Heart right ventricle (tissue), 16 donors: ENCODE data around the gene LGALS9B. TPM values are rescaled to one million over a fixed set of nuclear protein-coding genes. Genes with fewer than 3 reads are reported as not detected.
"Not testable (repeated sequence)": the region's sequence is repeated elsewhere in the genome, so short reads cannot be mapped to it uniquely, and the experiment has no call there.

Experiments used
- ATAC-seq, 8 donors: fragments of 200-7000 bp; cut with Tn5 transposase; one replicate each; pipeline ENCODE4 v1.9.1; 2020; ENCODE audit warnings: mild to moderate bottlenecking in 8 of 8, moderate library complexity in 8 of 8, moderate number of reproducible peaks in 1 of 8
- DNase-seq, 2 donors: peaks; one replicate each; pipeline ENCODE4 v3.0.0-alpha.2; 2020
- H3K27ac ChIP-seq, 10 donors: fragments of 200-600 bp; sonication (generic) in 2 of 10; one replicate each; pipeline versions ENCODE4 v1.5.0 to v1.8.0; 2020 to 2022; ENCODE audit warnings: mild to moderate bottlenecking in 3 of 10
- H3K27me3 ChIP-seq, 7 donors: fragments of 200-600 bp; one replicate each; pipeline ENCODE4 v1.8.0; 2021 to 2022; ENCODE audit warnings: mild to moderate bottlenecking in 2 of 7
- H3K36me3 ChIP-seq, 9 donors: fragments of 200-600 bp; sonication (generic) in 1 of 9; one replicate each; pipeline versions ENCODE4 v1.5.0 to v1.8.0; 2020 to 2022; ENCODE audit warnings: mild to moderate bottlenecking in 2 of 9
- H3K4me1 ChIP-seq, 9 donors: fragments of 200-600 bp; sonication (generic) in 1 of 9; one replicate each; pipeline versions ENCODE4 v1.5.0 to v1.8.0; 2020 to 2022; ENCODE audit warnings: mild to moderate bottlenecking in 4 of 9
- H3K4me3 ChIP-seq, 10 donors: fragments of 200-600 bp; sonication (generic) in 2 of 10; one replicate each; pipeline versions ENCODE4 v1.5.0 to v1.8.0; 2020 to 2022; ENCODE audit warnings: mild to moderate bottlenecking in 7 of 10, moderate library complexity in 2 of 10
- H3K9me3 ChIP-seq, 11 donors: fragments of 200-600 bp in 10 of 11; sonication (generic) in 2 of 11; one replicate each; pipeline versions ENCODE4 v1.5.0 to v1.8.0; 2013 to 2022; ENCODE audit warnings: mild to moderate bottlenecking in 2 of 11, control low read depth in 1 of 11, moderate library complexity in 1 of 11
- WGBS, 2 donors: extraction: QIAGEN DNeasy Blood & Tissue Kit; methylation state at CpG; one replicate each; pipeline ENCODE4 v1.1.7; 2013; ENCODE audit warnings: inconsistent platforms in 1 of 2; 5-methylcytosine and 5-hydroxymethylcytosine counted together
- intact Hi-C, 10 donors: fragments of 100-400 bp; cut with DNase I; formaldehyde crosslinking; loops; one replicate each; pipeline versions ENCODE4 v1.11.1 to v1.14.2; 2022
- polyA plus RNA-seq, 2 donors: library from polyadenylated mRNA; stranded (reverse); fragments of 200-250 nt; gene quantifications; one replicate each; pipeline ENCODE4 v1.2.3, GENCODE V29; 2013
- total RNA-seq, 10 donors: library from RNA; stranded (reverse); fragmentation: NEBNext Ultra II Directional in 3 of 10; extraction: Animal tissue kit (Norgen Biotek cat#: 25700) in 3 of 10; gene quantifications; one replicate each; pipeline versions ENCODE4 v1.2.1 to v1.2.4, GENCODE V29; 2021 to 2023
- donor health status: Arrhythmogenic right ventricular cardiomyopathy.
- donor health status: ischemic (EF 13 %, LVEDD 7.1; RV severe dilation, severe dysfunction).
- donor health status: healthy with polysubstance abuse.
- donor health status: DM: no; HTN: yes; CAD: no.
- donor health status: DM: no; HTN: no; CAD: no.
- donor health status: ischemic (EF 25% LVEDD 6.9; RV normal size, moderate dysfunction).
- donor health status: ischemic (EF 25% LVEDD 5.7; RV mildly dilated, moderate dysfunction).
- donor health status: healthy.
- donor health status: DM: yes; HTN: yes; CAD: no.
- donor health status: Ischemic cardiomyopathy.
- donor health status: ischemic (EF 35%, LVEDD 5.7; RV mildly dilated, moderate dysfunction).
- donor health status: nonischemic (EF 11% LVEDD 7.7; RV severe dilation, severe dysfunction).
- donor health status: DM: yes; HTN: yes; CAD: no.
- donor health status: PGD.
- donor health status: ischemic (EF 29% LVEDD 5.4; RV normal size, mild dysfunction).
- donor health status: nonischemic (EF 23%, LVEDD 6.1; RV moderate dilation, normal function).

Gene LGALS9B
- total and polyA plus RNA-seq, 12 donors: not detected

DNA sequence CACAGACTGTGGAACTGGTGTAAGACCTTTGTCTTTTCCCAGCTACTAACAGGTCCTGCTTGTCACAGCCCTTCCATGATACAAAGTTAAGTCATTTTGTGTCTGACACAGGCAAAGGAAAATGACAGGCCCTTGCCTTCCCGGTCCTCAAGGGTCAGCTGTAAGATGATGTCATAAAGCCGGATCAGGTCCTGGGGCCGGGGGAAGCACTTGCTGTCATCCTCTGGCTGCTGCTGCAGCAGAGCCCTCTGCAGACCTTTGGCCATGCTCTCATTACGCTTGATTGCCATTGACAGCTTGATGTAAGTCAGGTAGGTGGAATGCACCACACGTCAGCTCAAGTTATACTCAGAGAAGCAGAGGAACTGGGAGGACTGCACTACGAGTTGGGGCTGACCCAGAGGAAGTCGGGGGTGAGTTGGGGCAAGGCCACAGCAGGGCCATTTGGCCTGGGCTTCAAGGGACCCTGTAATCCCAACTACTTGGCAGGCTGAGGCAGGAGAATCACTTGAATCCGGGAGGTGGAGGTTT, 50.9 kb downstream of the LGALS9B start:
- ATAC-seq, H3K9me3 ChIP-seq, H3K27me3 ChIP-seq, H3K4me3 ChIP-seq, H3K4me1 ChIP-seq, H3K27ac ChIP-seq, H3K36me3 ChIP-seq, intact Hi-C loops, DNase-seq: not testable (repeated sequence)
- WGBS, 2 donors: 57% methylated on average over 7 of the region's 8 CpGs

DNA sequence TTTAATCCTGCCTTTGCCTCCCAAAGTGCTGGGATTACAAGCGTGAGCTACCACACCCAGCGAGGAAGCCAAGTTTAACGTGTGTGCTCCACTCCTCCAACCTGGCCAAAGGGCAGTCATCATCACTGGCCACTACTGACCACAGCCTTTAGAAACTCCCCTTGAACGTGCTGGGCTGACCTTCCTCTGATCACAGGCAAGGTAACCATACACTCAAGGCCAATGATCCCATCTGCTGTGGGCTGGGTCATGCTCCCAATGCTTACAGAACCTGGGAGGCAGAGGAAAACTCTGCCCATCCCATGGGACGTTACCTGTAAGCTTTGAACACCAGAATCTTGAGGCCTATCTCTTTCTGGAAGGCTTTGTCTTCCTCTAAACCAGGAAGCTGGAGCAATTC, 51.9 kb downstream of the LGALS9B start:
- H3K4me1 ChIP-seq, DNase-seq, H3K4me3 ChIP-seq, ATAC-seq, intact Hi-C loops, H3K27me3 ChIP-seq, H3K9me3 ChIP-seq, H3K36me3 ChIP-seq, H3K27ac ChIP-seq: not testable (repeated sequence)
- no CpG with 5 or more reads among the region's 5 CpGs for WGBS, 2 donors

DNA sequence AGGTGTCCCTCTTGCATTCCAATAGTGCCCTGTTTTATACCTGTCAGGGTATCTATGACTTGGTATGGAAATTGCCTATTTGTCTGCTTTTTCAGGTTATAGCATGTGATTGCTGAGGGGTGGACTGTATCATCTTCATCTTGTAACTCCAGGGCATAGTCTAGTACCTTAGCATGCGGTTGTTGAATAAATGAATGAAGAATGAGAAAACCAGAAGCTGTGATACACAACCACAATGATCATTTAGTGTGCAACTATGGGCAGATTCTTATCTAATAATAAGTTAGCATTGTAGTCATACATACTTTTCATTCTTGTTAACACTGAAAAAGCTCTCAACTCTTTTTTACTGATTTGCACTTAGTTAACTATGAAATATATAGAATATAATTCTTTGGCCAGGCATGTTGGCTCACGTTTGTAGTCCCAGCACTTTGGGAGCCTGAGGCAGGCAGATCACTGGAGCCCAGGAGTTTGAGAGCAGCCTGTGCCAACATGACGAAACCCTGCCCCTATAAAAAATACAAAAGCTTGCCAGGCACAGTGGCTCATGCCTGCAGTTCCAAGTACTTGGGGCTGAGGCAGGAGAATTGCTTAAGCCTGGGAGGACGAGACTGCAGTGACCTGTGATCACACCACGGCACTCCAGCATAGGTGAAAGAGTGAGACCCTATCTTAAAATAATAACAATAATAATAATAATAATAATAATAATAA, 65.9 kb downstream of the LGALS9B start:
- H3K36me3 ChIP-seq, H3K4me1 ChIP-seq, intact Hi-C loops: not testable (repeated sequence)

GRCh38 chr17:20400559-20401305, 66.6 kb downstream of the LGALS9B start:
- H3K27ac ChIP-seq, H3K27me3 ChIP-seq, H3K9me3 ChIP-seq, H3K36me3 ChIP-seq, intact Hi-C loops, H3K4me1 ChIP-seq, ATAC-seq, DNase-seq, H3K4me3 ChIP-seq: not testable (repeated sequence)
- WGBS, 2 donors: 82 to 86% methylated on average over 5 of the region's 8 CpGs

More for the DNA sequence above, 65.9 kb downstream of the LGALS9B start:
- peak in 3 of 8 donors; percentile 42 to 67 (median 56) for ATAC-seq
- not testable (repeated sequence) for DNase-seq, H3K4me3 ChIP-seq, H3K27me3 ChIP-seq, H3K9me3 ChIP-seq, H3K27ac ChIP-seq
- WGBS, 2 donors: 88 to 90% methylated on average over 1 to 2 of the region's 5 CpGs

Other genes starting within 250 kb of the LGALS9B start
- gene CDRT15L2, start 112.2 kb upstream of the LGALS9B start, total RNA-seq: not detected
- not detected for gene CDRT15L2, start 112.2 kb upstream of the LGALS9B start, polyA plus RNA-seq